ENCODE data around the gene NXPH3.
A peak's percentile ranks its signal among the peaks of the same experiment; 100 is the strongest.

The NXPH3 gene

DNA sequence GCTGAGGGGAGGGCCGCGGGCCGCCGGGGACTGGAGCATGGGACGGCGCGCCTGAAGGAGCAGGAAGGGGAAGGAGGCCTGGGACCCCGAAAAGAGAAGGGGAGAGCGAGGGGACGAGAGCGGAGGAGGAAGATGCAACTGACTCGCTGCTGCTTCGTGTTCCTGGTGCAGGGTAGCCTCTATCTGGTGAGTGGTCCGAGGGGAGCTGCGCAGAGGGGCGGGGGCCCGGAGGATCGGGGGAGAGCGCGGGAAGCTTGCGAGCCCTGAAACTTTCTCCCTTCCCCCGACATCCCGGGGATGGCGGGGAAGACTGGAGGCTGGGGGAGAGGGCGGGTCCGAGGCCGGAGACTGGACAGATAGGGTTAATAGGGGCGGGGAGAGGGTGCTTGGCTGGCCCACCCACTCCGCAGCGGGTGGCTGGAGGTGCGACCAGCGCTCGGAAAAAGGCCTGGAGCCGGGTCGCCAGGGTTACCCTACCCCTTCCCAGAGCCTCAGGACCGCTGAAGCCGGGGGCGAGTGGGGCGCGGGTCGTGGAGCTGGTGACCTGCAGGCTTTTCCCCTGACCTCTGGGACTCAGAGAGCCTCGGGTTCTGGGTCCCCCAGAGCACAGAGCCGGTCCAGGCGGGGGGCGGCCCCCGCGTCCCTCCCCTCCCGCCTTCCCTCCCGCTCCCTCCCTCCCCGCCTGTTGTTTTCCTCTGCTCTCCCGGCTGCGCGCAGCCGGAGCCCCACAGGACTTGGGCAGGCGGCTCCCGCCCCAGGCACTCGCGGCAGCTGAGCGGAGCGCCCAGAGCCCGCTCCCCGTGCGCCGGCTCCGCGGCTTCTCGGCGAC, 631 bp downstream of the NXPH3 start:
- Histone ChIP-seq H3K27me3 (ENCODE audit: control insufficient read depth, insufficient read depth, low read length, poor library complexity, severe bottlenecking) (peaks cover 22% of the 10 kb centered on the region), H3K4me3 (ENCODE audit: insufficient read depth, low read depth, low read length) (peak overlapping the region; percentile 82), H3K27ac (ENCODE audit: insufficient read depth, low read depth, low read length, poor library complexity, severe bottlenecking) (peak overlapping the region; percentile 59), H3K36me3 (ENCODE audit: control insufficient read depth, insufficient read depth, low read length) (no peaks in the 10 kb centered on the region), H3K4me1 (ENCODE audit: control insufficient read depth, insufficient read depth, low read length) (peaks cover 11% of the 10 kb centered on the region), H3K9me3 (ENCODE audit: control insufficient read depth, low read length) (no peaks in the 10 kb centered on the region)
- WGBS, 2 experiments: 0% methylated on average over 68 of the region's 68 CpGs

DNA sequence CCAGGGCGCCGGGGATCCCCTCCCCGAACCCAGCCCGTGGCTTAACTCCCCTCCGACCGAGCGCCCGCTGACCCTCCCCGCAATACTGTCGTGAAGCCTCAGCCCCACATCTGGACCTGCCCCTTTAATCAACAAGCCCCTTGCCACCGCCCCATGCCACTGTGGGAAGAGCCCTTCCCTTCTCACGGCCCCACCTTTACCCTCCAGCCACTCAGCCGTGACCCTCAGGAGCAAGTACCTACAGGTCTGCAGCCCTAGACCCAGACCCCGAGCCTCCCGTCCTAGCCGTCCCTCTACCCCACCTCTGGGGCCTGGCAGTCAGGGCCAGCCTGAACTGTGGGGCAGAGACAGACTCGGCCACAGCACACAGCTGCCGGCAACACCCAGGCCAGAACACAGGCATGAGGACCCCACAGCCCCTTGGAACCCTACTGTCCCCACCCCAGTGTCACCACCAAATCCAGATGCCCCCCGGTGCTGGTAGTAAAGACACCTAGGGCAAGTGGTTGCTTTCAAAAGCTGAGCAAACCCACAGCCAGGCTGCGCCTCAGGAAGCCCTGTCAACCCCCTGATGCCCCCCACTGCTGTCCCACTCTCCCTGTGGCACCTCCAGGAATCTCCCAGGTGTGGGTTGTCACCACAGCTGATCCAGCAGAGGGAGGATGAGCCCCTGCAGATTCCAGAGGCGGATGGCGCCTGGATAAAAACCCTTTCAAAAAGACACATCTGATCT, 1.4 kb downstream of the NXPH3 start:
- WGBS, 2 experiments: 12 to 13% methylated on average over 22 of the region's 22 CpGs
- Histone ChIP-seq H3K4me3 (ENCODE audit: insufficient read depth, low read depth, low read length) (peak overlapping the region; percentile 82), H3K27ac (ENCODE audit: insufficient read depth, low read depth, low read length, poor library complexity, severe bottlenecking) (no peak overlapping the region), H3K4me1 (ENCODE audit: control insufficient read depth, insufficient read depth, low read length) (peaks cover 11% of the 10 kb centered on the region), H3K27me3 (ENCODE audit: control insufficient read depth, insufficient read depth, low read length, poor library complexity, severe bottlenecking) (peaks cover 21% of the 10 kb centered on the region), H3K36me3 (ENCODE audit: control insufficient read depth, insufficient read depth, low read length) (no peaks in the 10 kb centered on the region), H3K9me3 (ENCODE audit: control insufficient read depth, low read length) (no peaks in the 10 kb centered on the region)

DNA sequence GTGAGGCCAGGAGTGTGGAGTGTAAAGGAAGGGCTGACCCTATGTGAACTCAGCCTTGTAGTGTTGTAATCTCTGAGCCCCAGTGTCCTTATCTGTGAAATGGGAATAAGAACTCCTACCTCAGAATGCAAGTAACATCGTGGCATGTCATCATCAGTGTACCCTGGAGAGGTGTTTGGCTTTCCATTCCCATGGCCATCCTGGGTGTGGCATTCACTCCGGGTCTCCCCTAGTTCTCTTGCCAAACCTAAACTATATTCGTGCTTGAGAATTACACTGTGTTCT, 1.9 kb downstream of the NXPH3 start:
- Histone ChIP-seq H3K4me3 (ENCODE audit: insufficient read depth, low read depth, low read length) (peak overlapping the region; percentile 82), H3K27me3 (ENCODE audit: control insufficient read depth, insufficient read depth, low read length, poor library complexity, severe bottlenecking) (peaks cover 16% of the 10 kb centered on the region)
- 77 to 85% methylated on average over 3 of the region's 3 CpGs for WGBS, 2 experiments

DNA sequence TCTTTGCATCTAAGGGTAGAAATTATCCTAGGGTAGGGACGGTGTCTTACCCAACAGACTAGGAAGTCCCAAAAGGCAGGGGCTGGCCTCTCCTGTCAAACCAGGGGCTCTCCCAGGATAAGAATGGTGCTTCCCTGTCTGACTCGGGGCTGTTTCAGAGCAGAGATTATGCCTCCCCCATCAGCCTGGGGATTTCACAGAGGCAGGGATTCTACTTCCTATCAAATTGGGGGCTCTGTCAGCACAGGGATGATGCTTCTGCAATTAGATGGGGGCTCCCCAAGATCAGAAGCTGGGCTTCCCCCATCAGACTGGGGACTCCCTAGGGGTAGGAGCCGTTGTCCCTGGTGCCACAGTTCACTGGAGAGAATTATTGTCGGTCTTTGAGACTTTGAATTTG, 2.3 kb downstream of the NXPH3 start:
- Histone ChIP-seq H3K9me3 (ENCODE audit: control insufficient read depth, low read length) (no peaks in the 10 kb centered on the region), H3K27ac (ENCODE audit: insufficient read depth, low read depth, low read length, poor library complexity, severe bottlenecking) (no peak overlapping the region), H3K36me3 (ENCODE audit: control insufficient read depth, insufficient read depth, low read length) (no peaks in the 10 kb centered on the region), H3K4me3 (ENCODE audit: insufficient read depth, low read depth, low read length) (no peak overlapping the region), H3K27me3 (ENCODE audit: control insufficient read depth, insufficient read depth, low read length, poor library complexity, severe bottlenecking) (peaks cover 16% of the 10 kb centered on the region), H3K4me1 (ENCODE audit: control insufficient read depth, insufficient read depth, low read length) (peaks cover 11% of the 10 kb centered on the region)
- 72 to 79% methylated on average over 4 of the region's 4 CpGs for WGBS, 2 experiments

More for the DNA sequence above, 1.9 kb downstream of the NXPH3 start:
- no peaks in the 10 kb centered on the region for H3K36me3 ChIP-seq (ENCODE audit: control insufficient read depth, insufficient read depth, low read length)
- H3K4me1 ChIP-seq (ENCODE audit: control insufficient read depth, insufficient read depth, low read length): peaks cover 11% of the 10 kb centered on the region
- H3K27ac ChIP-seq (ENCODE audit: insufficient read depth, low read depth, low read length, poor library complexity, severe bottlenecking): no peak overlapping the region
- H3K9me3 ChIP-seq (ENCODE audit: control insufficient read depth, low read length): no peaks in the 10 kb centered on the region

DNA sequence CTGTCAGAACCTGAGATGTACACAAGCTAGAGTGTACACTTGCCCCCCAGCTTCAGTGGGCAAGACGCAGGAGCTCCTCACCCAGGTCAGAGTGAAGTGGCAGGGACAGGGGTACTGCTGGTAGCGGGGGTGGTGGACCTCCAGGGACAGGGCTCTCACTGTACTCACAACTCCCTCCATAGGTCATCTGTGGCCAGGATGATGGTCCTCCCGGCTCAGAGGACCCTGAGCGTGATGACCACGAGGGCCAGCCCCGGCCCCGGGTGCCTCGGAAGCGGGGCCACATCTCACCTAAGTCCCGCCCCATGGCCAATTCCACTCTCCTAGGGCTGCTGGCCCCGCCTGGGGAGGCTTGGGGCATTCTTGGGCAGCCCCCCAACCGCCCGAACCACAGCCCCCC, 2.7 kb downstream of the NXPH3 start:
- H3K4me1 ChIP-seq (ENCODE audit: control insufficient read depth, insufficient read depth, low read length): peaks cover 11% of the 10 kb centered on the region
- 92 to 94% methylated on average over 13 of the region's 13 CpGs for WGBS, 2 experiments
- H3K4me3 ChIP-seq (ENCODE audit: insufficient read depth, low read depth, low read length): no peak overlapping the region
- H3K27me3 ChIP-seq (ENCODE audit: control insufficient read depth, insufficient read depth, low read length, poor library complexity, severe bottlenecking): peaks cover 16% of the 10 kb centered on the region
- no peak overlapping the region for H3K27ac ChIP-seq (ENCODE audit: insufficient read depth, low read depth, low read length, poor library complexity, severe bottlenecking)
- no peaks in the 10 kb centered on the region for H3K36me3 ChIP-seq (ENCODE audit: control insufficient read depth, insufficient read depth, low read length)
- no peaks in the 10 kb centered on the region for H3K9me3 ChIP-seq (ENCODE audit: control insufficient read depth, low read length)

GRCh38 chr17:49578952-49579500, 3.4 kb downstream of the NXPH3 start:
- peaks cover 16% of the 10 kb centered on the region for H3K27me3 ChIP-seq (ENCODE audit: control insufficient read depth, insufficient read depth, low read length, poor library complexity, severe bottlenecking)
- peaks cover 11% of the 10 kb centered on the region for H3K4me1 ChIP-seq (ENCODE audit: control insufficient read depth, insufficient read depth, low read length)
- no peaks in the 10 kb centered on the region for H3K36me3 ChIP-seq (ENCODE audit: control insufficient read depth, insufficient read depth, low read length)
- H3K4me3 ChIP-seq (ENCODE audit: insufficient read depth, low read depth, low read length): no peak overlapping the region
- no peak overlapping the region for H3K27ac ChIP-seq (ENCODE audit: insufficient read depth, low read depth, low read length, poor library complexity, severe bottlenecking)
- WGBS, 2 experiments: 94 to 95% methylated on average over 17 of the region's 17 CpGs
- no peaks in the 10 kb centered on the region for H3K9me3 ChIP-seq (ENCODE audit: control insufficient read depth, low read length)

- no peak overlapping the region for H3K4me3 ChIP-seq (ENCODE audit: insufficient read depth, low read depth, low read length)
- H3K4me1 ChIP-seq (ENCODE audit: control insufficient read depth, insufficient read depth, low read length): peaks cover 11% of the 10 kb centered on the region
- H3K9me3 ChIP-seq (ENCODE audit: control insufficient read depth, low read length): no peaks in the 10 kb centered on the region
- H3K27me3 ChIP-seq (ENCODE audit: control insufficient read depth, insufficient read depth, low read length, poor library complexity, severe bottlenecking): peaks cover 16% of the 10 kb centered on the region
- H3K27ac ChIP-seq (ENCODE audit: insufficient read depth, low read depth, low read length, poor library complexity, severe bottlenecking): no peak overlapping the region
- no peaks in the 10 kb centered on the region for H3K36me3 ChIP-seq (ENCODE audit: control insufficient read depth, insufficient read depth, low read length)
- WGBS, 2 experiments: 88 to 91% methylated on average over 5 of the region's 5 CpGs
Observed at GRCh38 chr17:49579522-49579921, 3.9 kb downstream of the NXPH3 start.

DNA sequence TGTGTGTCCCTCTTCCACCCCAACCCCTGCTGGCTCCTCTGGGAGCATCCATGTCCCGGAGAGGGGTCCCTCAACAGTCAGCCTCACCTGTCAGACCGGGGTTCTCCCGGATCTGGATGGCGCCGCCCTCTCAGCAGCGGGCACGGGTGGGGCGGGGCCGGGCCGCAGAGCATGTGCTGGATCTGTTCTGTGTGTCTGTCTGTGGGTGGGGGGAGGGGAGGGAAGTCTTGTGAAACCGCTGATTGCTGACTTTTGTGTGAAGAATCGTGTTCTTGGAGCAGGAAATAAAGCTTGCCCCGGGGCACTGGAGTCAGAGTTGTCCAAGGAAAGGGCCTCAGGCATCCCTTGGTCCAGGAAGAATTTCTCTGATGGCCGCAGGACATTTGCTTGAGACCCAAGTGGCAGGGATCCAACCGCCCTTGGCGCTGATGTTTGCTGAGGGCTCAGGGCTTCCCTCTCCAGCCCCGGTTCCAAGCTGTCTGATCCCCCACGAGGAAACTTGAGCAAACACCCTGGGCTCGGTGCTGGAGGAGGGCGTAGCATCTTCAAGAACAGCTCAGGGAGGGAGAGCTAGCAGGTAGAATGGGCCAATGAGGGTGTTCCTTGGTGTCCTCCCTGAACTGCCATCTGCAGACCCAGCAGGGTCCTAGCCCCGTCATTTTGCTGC, 4.5 kb downstream of the NXPH3 start:
- H3K27ac ChIP-seq (ENCODE audit: insufficient read depth, low read depth, low read length, poor library complexity, severe bottlenecking): no peak overlapping the region
- peaks cover 11% of the 10 kb centered on the region for H3K4me1 ChIP-seq (ENCODE audit: control insufficient read depth, insufficient read depth, low read length)
- H3K27me3 ChIP-seq (ENCODE audit: control insufficient read depth, insufficient read depth, low read length, poor library complexity, severe bottlenecking): peaks cover 13% of the 10 kb centered on the region
- WGBS, 2 experiments: 90 to 91% methylated on average over 21 of the region's 21 CpGs
- no peaks in the 10 kb centered on the region for H3K36me3 ChIP-seq (ENCODE audit: control insufficient read depth, insufficient read depth, low read length)
- H3K9me3 ChIP-seq (ENCODE audit: control insufficient read depth, low read length): no peaks in the 10 kb centered on the region
- H3K4me3 ChIP-seq (ENCODE audit: insufficient read depth, low read depth, low read length): no peak overlapping the region

DNA sequence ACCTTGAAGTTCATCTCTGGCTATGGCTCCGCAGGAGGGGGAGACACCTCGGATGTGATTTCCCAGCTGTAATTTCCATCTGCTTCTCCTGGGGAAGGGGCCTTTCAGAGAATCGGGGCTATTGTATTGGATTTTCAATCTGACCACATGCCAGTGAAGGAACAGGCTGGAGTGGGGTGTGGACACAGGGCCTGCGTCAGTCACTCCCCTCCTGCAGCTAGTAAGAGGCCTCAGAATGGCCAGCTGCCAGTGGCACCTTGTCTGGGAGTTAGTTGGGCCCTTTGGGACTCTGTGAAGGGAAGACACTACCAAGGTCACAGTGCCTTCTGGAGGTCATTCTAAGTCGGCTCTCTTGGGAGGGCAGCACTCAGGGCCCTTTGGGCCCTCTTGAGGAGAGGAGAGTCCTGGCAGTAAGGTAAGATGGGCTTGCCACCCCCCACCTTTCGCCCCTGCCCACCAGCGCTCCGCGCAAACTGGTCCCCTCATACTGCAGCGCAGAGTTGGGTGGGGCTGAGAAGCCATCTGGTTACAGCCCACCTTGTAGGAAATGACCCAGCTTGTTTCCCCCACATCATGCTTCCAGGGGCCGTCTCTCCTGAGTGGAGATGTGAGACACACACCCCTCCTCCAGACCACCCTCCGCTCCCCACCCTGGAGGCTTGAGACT, 5.4 kb downstream of the NXPH3 start:
- Histone ChIP-seq H3K4me3 (ENCODE audit: insufficient read depth, low read depth, low read length) (no peak overlapping the region), H3K36me3 (ENCODE audit: control insufficient read depth, insufficient read depth, low read length) (no peaks in the 10 kb centered on the region), H3K4me1 (ENCODE audit: control insufficient read depth, insufficient read depth, low read length) (peaks cover 11% of the 10 kb centered on the region), H3K27me3 (ENCODE audit: control insufficient read depth, insufficient read depth, low read length, poor library complexity, severe bottlenecking) (peaks cover 12% of the 10 kb centered on the region), H3K9me3 (ENCODE audit: control insufficient read depth, low read length) (no peaks in the 10 kb centered on the region), H3K27ac (ENCODE audit: insufficient read depth, low read depth, low read length, poor library complexity, severe bottlenecking) (no peak overlapping the region)
- WGBS, 2 experiments: 90 to 91% methylated on average over 12 of the region's 12 CpGs

Data from ectodermal cell (in vitro differentiated cells).